H1 (cell line): ENCODE data around the gene CHCHD6. TPM values are rescaled to one million over a fixed set of nuclear protein-coding genes. Genes with fewer than 3 reads are reported as not detected.

Experiments used
- ATF3 ChIP-seq: IDR thresholded peaks from 2 replicates; pipeline ENCODE4 v1.6.1; 2011; ENCODE audit warnings: low read depth, mild to moderate bottlenecking, low read length; ENCODE audit not compliant: insufficient read depth
- JUN ChIP-seq: IDR thresholded peaks from 2 replicates; pipeline ENCODE4 v1.6.1; 2011; ENCODE audit warnings: low read depth, mild to moderate bottlenecking, improper control_type of control experiment, low read length
- POLR2A ChIP-seq, 2 experiments: IDR thresholded peaks; 1 replicate in 1 of 2; 2 replicates in 1 of 2; pipeline ENCODE4 v1.6.1; 2011; ENCODE audit warnings: low read depth in 2 of 2, low read length in 2 of 2, mild to moderate bottlenecking in 2 of 2; ENCODE audit errors: control extremely low read depth in 1 of 2
- SAP30 ChIP-seq: fragments of 300-600 bp; sonication (generic); IDR thresholded peaks from 2 replicates; pipeline ENCODE4 v1.7.1; 2012; ENCODE audit warnings: low read length, moderate library complexity, mild to moderate bottlenecking, inconsistent platforms; ENCODE audit not compliant: insufficient read depth, insufficient replicate concordance
- TAF1 ChIP-seq: IDR thresholded peaks from 2 replicates; pipeline ENCODE4 v1.6.1; 2011; ENCODE audit warnings: mild to moderate bottlenecking, low read depth, low read length
- TAF7 ChIP-seq: optimal IDR thresholded peaks from 2 replicates; pipeline ENCODE3; 2011; ENCODE audit warnings: low read depth, mild to moderate bottlenecking, inconsistent platforms, low read length, moderate library complexity, borderline replicate concordance
- TCF12 ChIP-seq: IDR thresholded peaks from 2 replicates; pipeline ENCODE4 v1.6.1; 2011; ENCODE audit warnings: low read depth, mild to moderate bottlenecking, low read length
- polyA plus RNA-seq, 7 experiments: library from polyadenylated mRNA; depleted of rRNA in 3 of 7; stranded (reverse) in 5 of 7; unstranded in 2 of 7; fragments of >200 nt in 5 of 7; fragments of 200-250 nt in 2 of 7; gene quantifications; 1 replicate in 5 of 7; 2 replicates in 1 of 7; 4 replicates in 1 of 7; pipeline versions ENCODE4 v1.2.1 to v1.2.3, GENCODE V29; 2011 to 2013; ENCODE audit warnings: missing spikeins in 2 of 7, mixed read lengths in 2 of 7
- total RNA-seq: library from RNA; stranded (reverse); fragmentation: NEBNext Ultra II Directional; extraction: Animal tissue kit (Norgen Biotek cat#: 25700); gene quantifications from 2 replicates; pipeline ENCODE4 v1.2.1, GENCODE V29; 2021

CHCHD6 gene
- total and polyA plus RNA-seq, 2 of the 8 experiments (the other 6 are each of a cell fraction or from before 2014, with no cell fraction given) = 32.4 to 37.6 TPM

DNA sequence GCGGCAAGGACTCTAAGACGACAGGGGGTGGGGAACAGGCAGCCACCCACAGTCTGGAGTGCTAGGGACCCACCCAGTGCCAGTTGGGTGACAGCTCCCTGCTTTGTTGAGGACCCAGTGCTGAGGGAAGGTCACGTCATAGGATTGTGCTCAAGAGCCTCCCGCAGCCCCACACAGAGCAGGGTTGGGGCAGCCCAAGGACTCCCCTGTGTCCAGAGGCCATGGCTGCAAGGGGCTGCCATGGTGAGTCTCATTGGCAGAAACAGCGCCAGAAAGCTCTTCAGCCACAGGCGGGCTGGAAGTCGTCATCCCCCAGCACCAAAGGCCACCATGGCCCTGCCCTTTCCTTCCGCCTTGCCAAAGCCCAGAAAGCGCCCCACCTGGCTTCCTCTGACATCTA, 241.9 kb downstream of the CHCHD6 start (continued):
- TF ChIP-seq ATF3 (no peak), TAF7 (no peak), POLR2A (IDR thresholded peaks at IDR 0.05; ENCODE audit: control extremely low read depth in 1 of 2, low read depth in 2 of 2, low read length in 2 of 2) (no peak), SAP30 (no peak), TCF12 (no peak), TAF1 (no peak), JUN (no peak)
